ENCODE data around the gene RIPK1. TPM values are rescaled to one million over a fixed set of nuclear protein-coding genes. Genes with fewer than 3 reads are reported as not detected.

Gene RIPK1
- total RNA-seq, 1 donor from 2014 or later, result 18.4 TPM

DNA sequence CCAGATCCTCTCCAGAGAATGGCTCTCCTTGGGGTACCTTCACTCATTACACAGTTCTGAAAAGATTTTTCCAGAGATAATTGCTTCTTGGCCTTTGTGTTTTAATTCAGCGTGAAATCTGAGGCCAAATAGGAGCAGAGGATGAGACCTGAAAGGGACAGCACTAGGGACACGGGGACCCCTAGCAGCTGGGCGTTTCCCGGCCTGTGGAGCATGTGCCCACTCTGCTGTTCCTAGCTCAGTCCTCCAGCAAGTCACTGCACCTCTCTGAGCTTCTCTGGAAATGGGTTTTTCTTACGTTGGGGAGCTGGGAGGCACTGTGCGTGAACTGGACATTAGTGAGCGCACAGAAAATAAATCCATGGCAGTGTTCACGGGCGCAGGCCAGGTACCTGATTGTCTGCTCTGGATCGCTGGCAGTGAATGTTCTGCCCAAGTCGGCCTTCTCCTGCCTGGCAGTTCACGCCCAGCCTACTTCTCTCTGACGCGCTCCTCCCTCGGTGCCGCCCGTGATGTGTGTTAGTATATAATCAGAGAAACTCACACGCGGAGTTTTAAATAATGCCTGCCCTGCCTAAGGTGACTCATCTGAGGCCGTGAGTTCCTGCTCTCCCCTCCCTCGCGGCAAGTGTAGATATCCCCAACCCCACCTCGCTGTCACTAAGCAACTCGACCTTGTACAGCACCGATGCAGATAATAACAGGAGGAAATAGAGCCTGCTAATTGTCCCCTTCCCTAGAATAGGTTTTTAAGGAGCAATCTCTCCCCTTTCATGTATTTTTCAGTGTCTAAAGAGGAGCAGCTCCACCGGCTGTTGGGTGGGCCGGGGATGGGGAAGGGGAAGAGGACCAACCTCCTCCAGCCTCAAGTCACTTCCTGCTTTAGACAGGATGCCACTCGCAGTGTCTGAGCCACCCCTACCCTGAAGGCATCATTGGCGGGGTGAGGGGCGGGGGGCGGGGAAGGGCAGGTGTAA, 91.8 kb downstream of the RIPK1 start:
- Mint-ChIP-seq H3K9me3 (no peaks in the 10 kb centered on the region), H3K4me3 (no peak overlapping the region), H3K27me3 (ENCODE audit: low read depth) (peaks cover 44% of the 10 kb centered on the region), H3K36me3 (no peaks in the 10 kb centered on the region), H3K27ac (no peak overlapping the region), H3K4me1 (peaks cover 25% of the 10 kb centered on the region)
- DNase-seq (ENCODE audit: low spot score in 2 of 2, unreplicated experiment in 2 of 2), result no peak
- TF ChIP-seq, protein P1, sequence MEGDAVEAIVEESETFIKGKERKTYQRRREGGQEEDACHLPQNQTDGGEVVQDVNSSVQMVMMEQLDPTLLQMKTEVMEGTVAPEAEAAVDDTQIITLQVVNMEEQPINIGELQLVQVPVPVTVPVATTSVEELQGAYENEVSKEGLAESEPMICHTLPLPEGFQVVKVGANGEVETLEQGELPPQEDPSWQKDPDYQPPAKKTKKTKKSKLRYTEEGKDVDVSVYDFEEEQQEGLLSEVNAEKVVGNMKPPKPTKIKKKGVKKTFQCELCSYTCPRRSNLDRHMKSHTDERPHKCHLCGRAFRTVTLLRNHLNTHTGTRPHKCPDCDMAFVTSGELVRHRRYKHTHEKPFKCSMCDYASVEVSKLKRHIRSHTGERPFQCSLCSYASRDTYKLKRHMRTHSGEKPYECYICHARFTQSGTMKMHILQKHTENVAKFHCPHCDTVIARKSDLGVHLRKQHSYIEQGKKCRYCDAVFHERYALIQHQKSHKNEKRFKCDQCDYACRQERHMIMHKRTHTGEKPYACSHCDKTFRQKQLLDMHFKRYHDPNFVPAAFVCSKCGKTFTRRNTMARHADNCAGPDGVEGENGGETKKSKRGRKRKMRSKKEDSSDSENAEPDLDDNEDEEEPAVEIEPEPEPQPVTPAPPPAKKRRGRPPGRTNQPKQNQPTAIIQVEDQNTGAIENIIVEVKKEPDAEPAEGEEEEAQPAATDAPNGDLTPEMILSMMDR (IDR thresholded peaks at IDR 0.05; ENCODE audit: unreplicated experiment), result no peak

DNA sequence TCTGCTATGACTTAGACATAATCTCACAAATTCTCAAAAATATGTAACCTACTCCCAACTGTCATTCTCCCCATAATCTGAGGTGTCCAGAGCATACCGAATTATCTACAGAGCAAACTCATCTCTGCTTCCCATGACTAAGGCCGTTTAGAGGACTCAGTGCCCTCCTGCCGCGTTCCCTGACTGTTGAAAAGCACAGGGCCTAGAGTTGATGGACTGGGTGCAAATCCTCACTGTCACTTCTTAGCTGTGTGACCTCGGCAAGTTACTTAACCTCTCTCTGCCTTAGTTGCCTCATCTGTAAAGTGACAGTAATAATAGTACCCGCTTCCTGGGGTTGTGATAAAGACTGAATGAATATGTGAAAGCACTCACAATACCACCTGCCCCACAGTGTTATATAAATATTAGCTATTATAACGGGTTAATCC, 93.8 kb downstream of the RIPK1 start:
- H3K4me1 Mint-ChIP-seq, result peaks cover 26% of the 10 kb centered on the region
- TF ChIP-seq, protein P1 (IDR thresholded peaks at IDR 0.05; ENCODE audit: unreplicated experiment), result no peak
- peak overlapping the region; percentile 5 for H3K4me3 Mint-ChIP-seq
- DNase-seq (ENCODE audit: low spot score in 2 of 2, unreplicated experiment in 2 of 2), result no peak
- peaks cover 39% of the 10 kb centered on the region for H3K27me3 Mint-ChIP-seq (ENCODE audit: low read depth)
- H3K36me3 Mint-ChIP-seq, result no peaks in the 10 kb centered on the region
- H3K27ac Mint-ChIP-seq, result no peak overlapping the region
- no peaks in the 10 kb centered on the region for H3K9me3 Mint-ChIP-seq

DNA sequence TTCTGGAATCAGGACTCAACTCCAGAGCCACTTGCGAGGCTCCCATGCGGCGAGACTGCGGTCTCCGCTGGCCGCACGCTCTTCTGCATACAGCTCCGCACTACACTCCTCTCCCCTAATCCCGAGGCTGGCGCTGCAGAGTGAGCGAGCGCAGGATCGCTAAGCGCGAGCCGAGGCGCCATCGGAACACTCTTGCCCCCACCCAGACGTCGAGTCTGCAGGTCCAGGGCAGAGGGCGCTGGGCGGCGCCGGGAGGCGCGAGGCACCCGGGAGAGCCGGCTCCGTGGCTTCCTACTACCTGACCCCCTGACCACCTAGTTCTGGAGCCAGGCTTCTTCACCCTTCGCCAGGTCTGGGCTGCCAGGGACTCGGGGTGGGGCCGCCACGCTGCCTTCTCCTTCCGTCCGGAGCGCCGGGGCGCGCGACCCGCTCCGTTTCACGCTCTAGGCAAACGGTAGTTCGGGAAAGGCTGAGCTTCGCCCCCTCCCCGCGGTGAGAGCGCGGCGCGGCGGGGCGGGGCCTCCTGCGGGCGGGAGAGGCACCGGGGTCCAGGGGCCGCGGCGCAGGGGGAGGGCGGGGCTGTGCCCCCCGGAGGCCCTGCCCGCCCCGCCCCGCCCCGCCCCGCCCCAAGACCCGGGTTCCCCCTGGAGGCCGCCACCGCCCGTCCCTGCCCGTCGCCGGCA, 94.4 kb downstream of the RIPK1 start:
- no peak overlapping the region for H3K27ac Mint-ChIP-seq
- H3K27me3 Mint-ChIP-seq (ENCODE audit: low read depth), result peaks cover 39% of the 10 kb centered on the region
- no peaks in the 10 kb centered on the region for H3K9me3 Mint-ChIP-seq
- peak overlapping the region; percentile 67 for H3K4me3 Mint-ChIP-seq
- TF ChIP-seq, protein P1 (IDR thresholded peaks at IDR 0.05; ENCODE audit: unreplicated experiment), result no peak
- H3K4me1 Mint-ChIP-seq, result peaks cover 29% of the 10 kb centered on the region
- DNase-seq (ENCODE audit: low spot score in 2 of 2, unreplicated experiment in 2 of 2), result peak; percentile 36 to 75
- no peaks in the 10 kb centered on the region for H3K36me3 Mint-ChIP-seq

DNA sequence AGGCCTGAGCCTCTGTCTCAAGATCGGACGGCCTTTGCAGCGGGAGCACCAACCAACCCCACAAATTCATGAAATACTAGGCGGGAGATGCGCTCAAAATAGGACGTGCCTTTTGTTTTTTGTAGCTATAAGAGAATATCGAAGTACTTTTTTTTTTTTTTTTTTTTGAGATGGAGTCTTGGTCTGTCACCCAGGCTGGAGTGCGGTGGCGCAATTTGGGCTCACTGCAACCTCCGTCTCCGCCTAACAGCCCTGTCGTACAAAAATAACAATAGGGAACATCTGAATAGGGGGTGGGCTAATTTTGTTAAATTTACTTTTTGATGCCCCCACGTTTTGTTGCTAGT, 94.9 kb downstream of the RIPK1 start:
- no peaks in the 10 kb centered on the region for H3K36me3 Mint-ChIP-seq
- H3K27me3 Mint-ChIP-seq (ENCODE audit: low read depth), result peaks cover 38% of the 10 kb centered on the region
- peaks cover 27% of the 10 kb centered on the region for H3K4me1 Mint-ChIP-seq
- no peak for DNase-seq (ENCODE audit: low spot score in 2 of 2, unreplicated experiment in 2 of 2)
- no peaks in the 10 kb centered on the region for H3K9me3 Mint-ChIP-seq
- H3K4me3 Mint-ChIP-seq, result peak overlapping the region; percentile 67
- TF ChIP-seq, protein P1 (IDR thresholded peaks at IDR 0.05; ENCODE audit: unreplicated experiment), result no peak
- H3K27ac Mint-ChIP-seq, result no peak overlapping the region

DNA sequence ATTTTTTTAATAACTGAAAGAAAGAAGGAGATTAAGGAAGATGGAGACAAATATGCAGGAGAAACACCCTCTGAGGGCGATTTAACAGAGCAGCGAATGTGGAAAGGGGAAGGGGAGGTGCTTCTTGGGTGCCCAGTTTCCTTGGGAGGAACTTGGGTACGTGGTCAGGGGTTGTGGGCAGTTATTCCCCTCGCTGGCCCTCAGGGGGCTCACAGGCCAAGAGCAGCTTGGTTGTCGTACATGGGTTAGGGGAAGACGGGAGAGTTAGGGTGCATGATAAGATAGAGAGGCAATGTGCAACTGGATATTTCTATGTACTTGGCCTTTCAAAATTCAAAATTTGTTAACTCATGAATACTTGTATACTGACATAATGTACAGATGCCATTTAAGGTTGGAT, 96.1 kb downstream of the RIPK1 start:
- Mint-ChIP-seq H3K36me3 (no peaks in the 10 kb centered on the region), H3K4me1 (peaks cover 26% of the 10 kb centered on the region), H3K27ac (no peak overlapping the region), H3K27me3 (ENCODE audit: low read depth) (peaks cover 29% of the 10 kb centered on the region), H3K4me3 (no peak overlapping the region), H3K9me3 (no peaks in the 10 kb centered on the region)
- no peak for DNase-seq (ENCODE audit: low spot score in 2 of 2, unreplicated experiment in 2 of 2)
- TF ChIP-seq, protein P1 (IDR thresholded peaks at IDR 0.05; ENCODE audit: unreplicated experiment), result no peak

Other genes starting within 250 kb of the RIPK1 start
- gene SERPINB1, start 226.6 kb upstream of the RIPK1 start, total RNA-seq, result 18.5 to 20.3 TPM (median 19.5 TPM) in 3 replicates
- 28.2 to 30.9 TPM (median 30.6 TPM) in 3 replicates for gene SERPINB9, start 165.2 kb upstream of the RIPK1 start, total RNA-seq
- gene SERPINB6, start 96.9 kb upstream of the RIPK1 start, total RNA-seq, result 91.4 to 96.8 TPM (median 93.4 TPM) in 3 replicates
- 17.1 to 18.7 TPM (median 17.3 TPM) in 3 replicates for gene NQO2, start 68.6 kb upstream of the RIPK1 start, total RNA-seq
- gene BPHL, start 50.2 kb downstream of the RIPK1 start, total RNA-seq, result 41.5 to 49.2 TPM (median 43.8 TPM) in 3 replicates
- 21.5 to 25.5 TPM (median 24.3 TPM) in 3 replicates for gene TUBB2A, start 89.0 kb downstream of the RIPK1 start, total RNA-seq
- gene TUBB2B, start 159.2 kb downstream of the RIPK1 start, total RNA-seq, result 110 to 121 TPM (median 114 TPM) in 3 replicates
- 26.1 to 27.8 TPM (median 26.6 TPM) in 3 replicates for gene PSMG4, start 190.5 kb downstream of the RIPK1 start, total RNA-seq